HG03520 (cell line): Measurements from ENCODE around the gene SLFN13.
A peak's percentile ranks its signal among the peaks of the same experiment; 100 is the strongest.
"Not testable (repeated sequence)": the region's sequence is repeated elsewhere in the genome, so short reads cannot be mapped to it uniquely, and the experiment has no call there.

ENCODE experiments used
- ATAC-seq: cut with Tn5 transposase; IDR thresholded peaks from one replicate; pipeline ENCODE4 v1.9.1; 2021; ENCODE audit warnings: mild to moderate bottlenecking, moderate library complexity; ENCODE audit not compliant: unreplicated experiment

SLFN13 gene

GRCh38 chr17:35432176-35433074 lies 16.1 kb downstream of the SLFN13 start, which contains the start of gene SLFN12:
TSS of gene SLFN12 (minus strand) at chr17:35432500. CDS start at chr17:35423028, 9,472 bp downstream.
- ATAC-seq = peak; percentile 70

- ATAC-seq = no peak
These were observed 18.9 kb downstream of the SLFN13 start for GRCh38 chr17:35429702-35430101.

GRCh38 chr17:35428229-35428628 lies 20.3 kb downstream of the SLFN13 start:
- ATAC-seq = no peak

GRCh38 chr17:35423761-35424160 lies 24.8 kb downstream of the SLFN13 start:
- ATAC-seq = no peak

- ATAC-seq = not testable (repeated sequence)
These were observed 27.5 kb downstream of the SLFN13 start for GRCh38 chr17:35421069-35421468.

GRCh38 chr17:35416659-35417058 lies 31.9 kb downstream of the SLFN13 start:
- ATAC-seq = no peak

GRCh38 chr17:35414707-35415106 lies 33.9 kb downstream of the SLFN13 start:
- not testable (repeated sequence) for ATAC-seq

GRCh38 chr17:35414247-35414646 lies 34.3 kb downstream of the SLFN13 start:
- no peak for ATAC-seq

- no peak for ATAC-seq
These were observed 41.0 kb downstream of the SLFN13 start for GRCh38 chr17:35407531-35407930.

- ATAC-seq = no peak
These were observed 42.0 kb downstream of the SLFN13 start for GRCh38 chr17:35406568-35406967.

- ATAC-seq = no peak
These were observed 44.2 kb downstream of the SLFN13 start for GRCh38 chr17:35404360-35404759.

- ATAC-seq = not testable (repeated sequence)
These were observed 54.8 kb downstream of the SLFN13 start for GRCh38 chr17:35393783-35394182.

- no peak for ATAC-seq
These were observed 57.9 kb downstream of the SLFN13 start for GRCh38 chr17:35390663-35391062.

- ATAC-seq = no peak
These were observed 58.4 kb downstream of the SLFN13 start for GRCh38 chr17:35390156-35390555.

- no peak for ATAC-seq
These were observed 61.1 kb downstream of the SLFN13 start for GRCh38 chr17:35387496-35387895.
